Inflammatory macrophage (primary cell): ENCODE data around the gene SLC9A8.

ENCODE experiments used
- DNase-seq, 2 donors: peaks; one replicate each; pipeline ENCODE4 v3.0.0-alpha.2; 2020 to 2022

SLC9A8 gene

DNA sequence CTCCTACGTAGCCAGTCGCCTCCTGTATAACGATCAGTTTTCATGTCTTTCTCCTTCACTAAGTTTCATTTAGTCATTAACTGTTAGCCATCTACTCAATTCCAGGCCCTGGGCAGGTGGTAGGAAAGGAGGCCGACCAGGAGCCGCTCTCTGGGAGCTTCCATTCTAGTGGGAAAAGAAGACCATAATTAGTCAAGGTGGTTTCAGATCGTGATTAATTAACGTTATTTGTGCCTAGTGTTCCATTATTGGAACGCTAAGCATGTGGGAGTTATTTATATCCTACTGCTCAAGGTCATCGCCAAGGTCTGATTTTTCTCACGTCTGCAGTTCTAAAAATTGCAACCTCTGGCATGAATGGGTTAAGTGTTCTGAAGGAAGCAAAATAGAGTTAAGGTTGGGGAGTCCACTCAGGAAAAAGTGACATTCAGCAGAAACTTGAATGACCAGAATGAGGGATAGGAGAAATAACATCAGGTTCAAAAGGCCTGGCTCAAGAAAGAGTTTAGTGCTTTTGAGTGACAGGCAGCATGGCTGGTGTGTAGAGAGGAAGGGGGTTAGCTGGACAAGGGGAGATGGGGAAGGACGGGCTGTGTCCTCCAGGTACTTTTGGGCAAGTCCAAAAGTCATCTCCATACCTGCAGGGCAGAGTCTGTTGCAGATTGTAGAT lies 812 bp downstream of the SLC9A8 start:
- no peak for DNase-seq

DNA sequence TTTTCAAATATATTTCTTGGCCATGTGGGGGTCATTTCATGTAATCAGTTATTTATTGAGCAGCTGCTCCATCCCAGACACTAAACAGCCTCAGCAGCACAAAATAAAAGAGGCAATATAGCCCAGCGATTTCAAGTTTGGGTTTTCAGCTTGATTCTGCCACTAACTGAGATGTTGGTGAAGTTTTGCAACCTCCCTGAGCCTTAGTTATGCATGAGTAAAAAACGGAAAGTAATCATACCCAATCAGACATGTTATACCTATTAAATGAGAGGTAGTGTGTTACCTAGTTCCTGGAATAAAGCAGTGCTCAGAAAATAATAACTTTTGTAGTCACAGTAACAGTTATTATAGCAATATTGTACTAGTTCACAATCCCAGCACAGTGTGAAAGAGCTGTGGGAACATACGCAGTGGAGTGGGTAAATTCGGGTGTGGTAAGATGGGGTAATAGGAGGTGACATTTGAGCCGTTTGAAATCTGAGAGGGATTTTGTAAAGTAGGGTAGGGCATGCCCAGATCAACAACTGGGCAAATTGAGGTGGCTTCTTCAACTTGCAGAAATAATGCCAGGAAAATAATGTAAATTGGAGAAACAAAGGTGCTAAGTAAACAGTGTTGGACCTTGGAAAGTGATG lies 1.5 kb downstream of the SLC9A8 start:
- DNase-seq = peak; percentile 24 to 27

DNA sequence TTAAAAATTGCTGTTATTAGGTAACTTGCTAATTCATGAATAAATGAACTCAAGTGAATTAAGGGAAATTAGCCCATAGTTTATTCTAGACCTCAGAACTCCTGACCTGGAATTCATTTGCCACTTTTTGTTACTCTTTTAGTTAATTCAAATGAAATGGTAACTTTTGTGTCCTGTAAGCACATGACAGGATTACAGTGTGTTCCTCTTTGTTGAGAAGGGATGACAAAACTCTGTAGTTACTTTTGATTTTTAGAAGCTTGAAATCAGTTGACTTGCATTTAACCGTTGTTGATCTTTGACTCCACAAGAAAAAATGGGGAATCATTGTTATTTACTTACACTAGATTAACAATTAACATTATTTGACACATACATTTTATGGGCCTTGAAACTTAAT lies 6.2 kb downstream of the SLC9A8 start:
- DNase-seq = peak; percentile 60 to 84

DNA sequence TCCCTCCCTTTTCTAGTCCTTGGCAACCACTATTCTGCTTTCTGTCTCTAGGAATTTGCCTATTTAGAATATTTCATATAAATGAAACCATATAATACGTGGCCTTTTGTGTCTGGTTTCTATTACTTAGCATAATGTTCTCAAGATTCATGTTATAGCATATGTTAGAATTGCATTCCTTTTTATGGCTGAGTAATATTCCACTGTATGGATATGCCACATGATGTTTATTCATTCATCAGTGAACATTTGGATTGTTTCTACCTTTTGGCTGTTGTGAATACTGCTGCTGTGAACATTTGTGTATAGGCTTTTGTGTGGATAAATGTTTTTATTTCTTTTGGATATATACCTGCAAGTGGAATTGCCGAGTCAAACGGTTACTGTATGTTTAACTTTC lies 7.1 kb downstream of the SLC9A8 start:
- DNase-seq = no peak

DNA sequence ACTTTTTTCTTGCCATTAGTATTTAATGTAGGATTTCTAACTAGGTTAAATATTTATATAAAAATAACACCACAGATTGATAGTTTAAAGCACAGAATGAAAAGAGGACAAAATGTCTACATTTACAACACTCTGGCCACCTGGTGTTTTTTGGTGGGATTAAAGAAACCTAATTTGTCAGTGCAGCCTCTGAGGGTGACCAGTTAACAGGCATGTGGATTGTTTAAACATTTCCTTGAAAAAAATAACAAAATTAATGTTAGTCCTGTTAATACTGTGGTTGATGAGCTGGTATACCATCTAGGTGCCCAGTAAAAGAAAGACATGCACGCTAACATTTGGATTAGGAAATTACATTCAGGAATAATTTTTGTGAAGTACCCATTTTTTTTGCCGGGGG lies 8.8 kb downstream of the SLC9A8 start:
- DNase-seq = no peak

DNA sequence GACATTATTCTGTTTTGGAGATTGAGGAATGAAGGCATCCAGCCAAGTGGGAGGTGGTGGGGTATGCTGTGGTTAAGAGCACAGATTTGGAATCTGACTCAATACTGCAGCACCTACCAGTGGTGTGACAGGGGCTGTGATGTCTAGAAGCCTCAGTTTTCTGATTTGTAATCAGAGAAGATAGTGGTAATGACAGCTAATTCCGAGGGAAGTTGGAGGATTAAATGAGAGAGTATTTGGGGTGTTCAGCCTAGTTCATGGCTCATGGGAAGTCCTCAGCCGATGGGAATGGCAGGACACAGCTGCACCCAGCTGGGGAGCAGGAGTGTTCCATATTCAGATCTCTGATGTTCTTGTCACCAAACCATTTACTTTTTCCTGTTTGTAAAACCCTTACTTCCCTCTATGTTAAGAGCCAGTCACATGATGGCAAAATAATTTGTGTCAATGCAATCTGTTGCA lies 9.3 kb downstream of the SLC9A8 start:
- DNase-seq = peak; percentile 45 to 59

DNA sequence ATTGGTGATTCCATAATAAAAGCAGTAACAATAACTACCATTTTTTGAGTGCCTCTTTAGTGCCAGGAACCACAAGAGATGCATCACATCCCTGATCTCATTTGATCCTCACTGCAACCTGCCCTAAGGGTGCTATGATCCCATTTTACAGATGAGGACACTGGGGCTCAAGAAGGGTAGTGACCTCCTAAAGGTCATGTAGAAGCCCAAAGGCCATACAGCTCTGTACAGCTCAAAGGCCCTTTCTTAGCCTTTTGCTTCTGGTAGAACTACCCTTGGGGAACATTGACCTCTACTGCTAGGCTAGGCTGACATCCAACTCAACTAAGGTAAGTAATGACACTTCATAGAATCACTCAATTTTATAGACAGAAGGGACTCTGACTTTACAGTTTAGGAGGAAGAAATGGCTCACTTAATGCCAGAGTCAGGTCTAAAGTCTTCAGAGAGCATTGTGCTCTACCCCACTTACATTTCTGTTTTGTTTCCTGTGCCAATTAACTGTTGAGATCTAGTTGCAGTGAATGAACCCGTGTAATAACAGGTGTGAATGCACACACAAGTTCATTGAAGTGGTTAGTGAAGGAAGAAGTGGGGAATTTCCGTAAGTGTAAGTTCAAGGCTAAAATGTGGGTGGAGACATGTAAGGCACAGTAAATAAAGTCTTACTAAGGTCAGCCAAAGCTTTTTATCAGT lies 10.7 kb downstream of the SLC9A8 start:
- no peak for DNase-seq

DNA sequence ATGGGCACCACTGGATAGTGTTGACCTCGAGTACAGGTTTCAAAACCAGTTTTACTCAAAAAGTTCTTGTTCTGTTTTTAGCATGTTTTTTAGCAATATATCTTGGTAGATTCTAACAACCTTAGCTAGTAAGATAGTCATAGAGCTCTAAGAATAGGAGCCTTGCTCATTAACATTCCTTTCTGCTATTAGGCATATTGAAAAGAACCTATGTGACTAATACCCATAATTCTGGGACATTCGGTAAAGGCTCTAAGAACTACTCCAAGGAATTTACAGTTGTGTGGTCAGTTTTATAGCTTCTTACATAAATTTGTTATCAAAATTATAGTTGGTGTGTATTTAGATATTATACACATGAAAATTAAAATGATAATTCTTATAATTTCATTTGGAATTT lies 11.6 kb downstream of the SLC9A8 start:
- DNase-seq = no peak

DNA sequence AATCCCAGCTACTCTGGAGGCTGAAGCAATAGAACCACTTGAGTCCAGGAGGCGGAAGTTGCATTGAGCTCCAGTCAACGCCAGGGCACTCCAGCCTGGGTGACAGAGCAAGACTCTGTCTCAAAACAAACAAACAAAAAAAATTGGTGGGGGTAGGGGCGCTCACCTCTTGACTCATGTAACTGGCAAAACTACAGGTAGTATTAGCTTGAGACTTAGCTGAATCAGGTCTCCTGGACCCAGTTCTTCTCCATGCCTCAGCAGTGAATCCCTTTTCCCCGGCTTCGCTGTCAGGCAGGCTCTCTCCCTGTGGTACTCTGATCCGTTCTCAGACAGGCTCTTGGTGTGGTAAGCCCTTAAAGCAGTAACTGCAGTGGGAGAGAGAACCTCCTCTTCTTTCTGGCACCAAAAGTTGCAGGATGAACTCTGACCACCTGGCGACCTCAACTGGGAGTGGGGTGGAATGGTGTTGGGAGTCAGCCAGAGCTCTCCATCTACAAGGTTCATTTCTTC lies 12.9 kb downstream of the SLC9A8 start:
- no peak for DNase-seq

DNA sequence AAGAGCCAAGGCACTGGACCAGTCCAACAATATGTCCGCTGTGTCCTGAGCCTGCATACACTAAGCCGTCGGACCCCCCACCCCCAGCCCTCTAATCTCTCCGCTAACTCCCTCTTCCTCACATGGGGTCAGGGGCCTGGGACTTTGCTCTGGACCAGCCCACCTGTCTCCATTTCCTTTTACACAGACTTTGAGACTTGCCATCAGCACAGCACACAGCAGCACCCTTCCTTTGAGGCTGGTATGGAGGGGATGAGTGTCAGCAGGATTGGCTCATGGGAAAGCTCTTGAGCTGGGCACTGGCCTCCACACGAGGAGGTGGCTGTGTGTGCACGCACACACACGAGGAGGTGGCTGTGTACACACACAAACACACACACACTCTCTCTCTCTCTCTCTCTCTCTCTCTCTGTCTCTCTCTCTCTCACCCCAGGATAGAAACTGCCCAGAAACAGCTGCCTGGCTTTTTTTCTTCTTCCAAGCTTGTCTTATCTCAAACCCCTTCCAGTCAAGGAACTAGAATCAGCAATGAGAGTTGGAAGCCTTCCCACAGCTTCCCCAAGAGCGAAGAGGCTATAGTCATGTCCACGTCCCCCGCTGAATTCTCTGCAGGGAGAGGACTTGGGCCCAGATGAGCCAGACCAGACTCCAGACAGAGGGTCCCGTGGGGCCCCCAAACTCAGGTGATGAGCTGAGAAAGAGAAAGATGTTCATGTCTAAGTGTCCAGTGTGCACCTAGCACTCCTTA lies 18.6 kb downstream of the SLC9A8 start:
- DNase-seq = no peak

DNA sequence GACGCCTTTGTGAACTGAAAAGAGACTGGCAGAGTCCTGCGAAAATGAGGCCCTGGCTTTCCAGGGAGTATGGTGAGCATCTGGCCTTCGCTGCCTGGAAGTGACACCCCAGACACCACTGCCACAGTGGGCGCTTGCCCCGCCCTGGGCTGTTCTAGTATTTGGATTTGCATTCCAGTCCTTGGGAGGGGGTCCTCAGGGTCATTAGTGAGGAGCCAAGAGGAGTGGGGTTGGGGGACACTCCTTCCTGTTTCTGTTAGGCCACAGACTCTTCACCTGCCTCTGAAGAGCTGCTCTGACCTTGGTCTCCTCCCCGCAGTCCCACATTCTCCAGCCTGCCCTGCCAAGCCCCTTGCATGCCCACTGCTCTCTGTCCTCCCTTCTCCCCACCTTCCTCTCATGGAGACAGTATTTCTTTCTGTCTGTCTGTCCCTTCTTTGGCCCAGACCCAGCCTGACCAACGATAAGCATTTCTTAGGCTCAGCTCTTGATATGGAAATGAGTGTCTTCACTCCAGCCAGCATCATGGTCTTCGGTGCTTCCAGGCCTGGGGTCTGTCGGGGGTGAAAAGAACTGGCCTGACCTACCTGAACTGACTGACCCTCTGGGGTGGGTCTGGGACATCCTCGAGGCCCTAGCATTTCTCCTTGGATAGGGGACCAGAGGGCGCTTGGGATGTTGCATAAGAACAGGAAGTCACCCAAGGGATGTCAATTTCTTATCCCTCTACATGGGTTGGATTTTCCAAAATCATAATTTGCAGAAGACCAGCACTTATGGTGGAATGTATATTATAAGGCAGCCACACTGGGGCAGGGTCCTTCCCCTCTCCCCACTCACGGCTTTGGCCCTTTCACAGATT lies 19.4 kb downstream of the SLC9A8 start:
- DNase-seq = peak in 1 of 2 donors; percentile 21

DNA sequence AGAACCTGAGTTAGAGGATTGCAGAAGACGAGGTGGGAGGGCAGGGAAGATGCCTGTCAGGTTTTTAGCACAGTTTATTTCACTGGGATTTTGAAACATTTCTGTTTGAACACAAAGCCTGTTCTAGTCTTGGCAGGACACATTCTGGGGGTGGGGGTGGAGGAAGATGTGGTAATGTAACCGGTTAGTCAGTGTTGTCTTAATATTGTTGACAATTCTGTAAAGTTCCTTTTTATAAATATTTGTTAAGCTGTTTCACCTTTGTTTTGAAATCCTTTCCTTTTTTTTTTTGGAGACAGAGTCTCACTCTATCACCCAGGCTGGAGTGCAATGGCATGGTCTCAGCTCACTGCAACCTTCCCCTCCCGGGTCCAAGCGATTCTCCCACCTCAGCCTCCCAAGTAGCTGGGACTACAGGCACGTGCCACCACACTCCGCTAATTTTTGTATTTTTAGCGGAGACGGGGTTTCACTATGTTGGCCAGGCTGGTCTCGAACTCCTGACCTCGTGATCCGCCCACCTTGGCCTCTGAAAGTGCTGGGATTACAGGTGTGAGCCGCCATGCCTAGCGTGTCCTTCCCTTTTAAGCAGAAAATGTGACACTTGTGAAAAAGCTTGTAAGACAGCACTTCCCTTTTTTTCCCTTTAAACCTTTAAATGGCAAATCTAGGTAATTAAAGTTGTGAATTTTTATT lies 20.2 kb downstream of the SLC9A8 start:
- DNase-seq = peak; percentile 68 to 80

DNA sequence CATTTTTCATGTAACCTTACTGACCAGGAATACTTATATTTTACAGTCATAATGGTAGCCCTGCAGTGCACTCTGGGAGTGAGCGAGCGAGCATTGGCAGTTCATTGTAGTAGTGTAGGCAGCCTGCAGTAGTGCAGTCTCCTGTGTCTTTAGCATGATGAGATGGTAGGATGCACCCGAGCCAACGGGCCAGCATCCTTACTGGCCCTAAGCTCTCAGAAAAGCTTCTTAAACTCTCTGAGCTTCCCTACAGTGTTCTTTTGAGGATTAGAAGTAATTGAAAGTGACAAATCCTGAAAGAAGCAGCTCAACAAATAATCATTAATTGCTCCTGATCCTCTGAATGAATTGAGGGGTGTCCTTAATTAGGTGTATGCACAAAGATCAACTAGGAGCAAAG lies 20.9 kb downstream of the SLC9A8 start:
- no peak for DNase-seq

DNA sequence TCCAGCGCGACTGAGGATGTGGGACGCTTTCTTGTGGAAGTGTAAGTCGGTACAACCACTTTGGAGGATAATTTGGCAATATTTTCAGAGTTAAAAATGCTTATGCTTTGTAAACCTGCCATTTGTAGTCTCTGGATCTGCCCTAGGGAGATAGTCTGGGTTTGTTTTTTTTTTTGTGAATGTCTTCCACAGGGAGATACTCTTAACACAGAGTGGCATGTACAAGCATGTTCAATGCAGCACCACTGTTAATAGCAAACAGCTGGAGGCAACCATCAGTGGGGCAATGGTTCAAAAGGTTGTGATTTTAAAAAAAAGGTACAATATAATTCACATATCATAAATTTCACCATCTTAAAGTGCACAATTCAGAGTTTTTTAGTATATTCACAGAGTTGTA lies 22.4 kb downstream of the SLC9A8 start:
- no peak for DNase-seq

DNA sequence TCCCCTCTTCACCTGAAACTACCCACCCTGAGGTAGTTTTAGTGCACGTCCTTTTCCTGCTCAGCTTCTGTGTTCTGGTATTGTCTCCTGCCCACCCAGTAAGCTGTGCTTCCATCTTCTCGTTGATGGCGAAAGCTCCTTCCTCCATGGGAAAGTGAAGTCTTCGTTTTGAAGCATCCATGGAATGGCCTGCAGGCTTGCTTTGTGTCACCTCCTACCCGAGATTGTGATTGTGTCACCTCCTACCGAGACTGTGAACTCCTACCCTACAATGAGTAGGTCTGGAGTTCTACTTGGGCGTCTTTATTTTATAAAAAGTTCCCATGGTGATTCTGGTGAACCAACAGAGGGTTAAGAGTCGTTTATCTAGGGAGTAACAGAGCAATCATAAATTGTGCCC lies 25.9 kb downstream of the SLC9A8 start:
- DNase-seq = no peak

DNA sequence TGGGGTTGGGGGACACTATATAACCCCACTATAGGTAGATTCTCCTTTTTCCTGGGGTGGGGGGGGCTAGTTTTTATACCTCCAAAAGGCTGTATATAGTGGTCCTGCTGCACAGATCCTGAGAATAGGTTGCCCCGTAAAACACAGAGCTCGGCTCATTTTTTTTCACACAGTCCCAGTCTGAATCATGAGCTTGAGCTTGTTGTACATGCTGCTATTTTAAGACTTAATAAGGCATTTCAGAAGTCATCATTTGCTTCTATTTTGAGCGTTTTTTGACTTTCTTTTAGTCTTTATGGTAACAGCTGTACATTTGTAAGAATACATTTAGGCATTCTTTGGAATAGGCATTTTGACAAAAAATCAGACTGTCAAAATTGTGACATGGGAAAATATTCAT lies 30.5 kb downstream of the SLC9A8 start:
- no peak for DNase-seq

DNA sequence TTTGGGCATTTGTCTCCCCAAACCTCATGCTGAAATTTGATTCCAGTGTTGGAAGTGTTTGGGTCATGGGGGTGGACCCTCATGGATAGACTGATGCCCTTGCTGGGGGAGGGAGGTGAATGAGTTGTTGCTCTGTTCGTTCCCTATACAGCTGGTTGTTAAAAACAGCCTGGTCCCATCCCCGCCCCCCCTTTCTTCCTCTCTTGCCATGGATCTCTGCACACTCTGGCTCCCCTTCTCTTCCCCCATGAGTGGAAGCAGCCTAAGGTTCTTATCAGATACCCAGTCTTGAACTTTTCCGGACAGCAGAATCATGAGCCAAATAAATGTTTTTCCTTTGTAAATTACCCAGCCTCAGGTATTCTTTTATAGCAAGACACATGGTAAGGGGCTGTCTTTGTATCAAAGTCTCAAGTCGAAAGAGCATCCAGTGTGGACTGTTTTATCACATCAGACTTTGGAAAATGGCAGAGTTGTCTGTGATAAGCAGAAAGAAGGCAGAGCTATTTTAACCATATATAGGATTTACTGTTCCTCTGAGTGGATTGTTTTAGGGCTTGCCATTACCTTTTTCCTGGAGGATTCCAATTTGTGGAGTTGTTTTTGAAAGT lies 31.2 kb downstream of the SLC9A8 start:
- DNase-seq = no peak

DNA sequence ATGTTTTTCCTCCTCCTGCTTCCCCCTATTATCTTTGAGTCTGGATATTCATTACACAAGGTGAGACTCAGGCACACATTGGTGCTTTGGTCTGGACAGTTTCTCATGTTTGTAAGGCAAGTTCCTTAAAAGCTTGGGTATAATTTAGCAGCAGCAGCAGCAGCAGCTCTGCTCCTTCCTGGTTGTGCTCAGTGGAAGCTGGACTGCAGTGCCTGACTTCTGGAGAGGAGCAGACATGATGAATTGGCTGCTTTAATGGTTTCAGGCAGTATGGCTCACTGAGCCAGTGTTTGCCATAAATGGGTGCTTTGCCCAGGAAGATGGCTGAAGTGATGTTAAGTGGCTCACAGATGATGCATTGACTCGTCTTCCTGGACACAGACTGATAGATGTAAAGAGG lies 32.4 kb downstream of the SLC9A8 start:
- peak in 1 of 2 donors; percentile 16 for DNase-seq

DNA sequence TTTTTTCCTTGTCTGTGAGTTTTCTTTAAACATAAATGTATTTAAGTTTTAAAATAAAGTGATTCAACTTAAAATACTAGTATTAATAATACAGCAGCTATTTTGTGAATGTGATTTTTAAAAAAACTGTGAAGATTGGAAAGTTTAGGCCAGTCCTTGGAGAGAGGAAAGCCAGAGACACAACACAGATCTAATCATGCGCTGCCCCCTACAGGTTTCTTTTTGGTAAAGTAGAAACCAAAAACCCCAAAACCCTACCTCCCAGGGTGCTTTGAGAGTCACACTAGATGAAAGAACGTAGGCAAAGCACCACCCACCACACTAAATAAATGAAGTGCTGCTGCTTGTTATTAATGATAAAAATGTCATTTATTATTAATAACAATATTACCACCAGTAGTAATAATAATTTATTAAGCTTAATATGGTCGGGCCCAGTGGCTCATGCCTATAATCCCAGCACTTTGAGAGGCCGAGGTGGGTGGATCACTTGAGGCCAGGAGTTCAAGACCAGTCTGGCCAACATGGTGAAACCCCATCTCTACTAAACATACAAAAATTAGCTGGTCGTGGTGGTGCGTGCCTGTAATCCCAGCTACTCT lies 33.7 kb downstream of the SLC9A8 start:
- DNase-seq = peak; percentile 73 to 76

DNA sequence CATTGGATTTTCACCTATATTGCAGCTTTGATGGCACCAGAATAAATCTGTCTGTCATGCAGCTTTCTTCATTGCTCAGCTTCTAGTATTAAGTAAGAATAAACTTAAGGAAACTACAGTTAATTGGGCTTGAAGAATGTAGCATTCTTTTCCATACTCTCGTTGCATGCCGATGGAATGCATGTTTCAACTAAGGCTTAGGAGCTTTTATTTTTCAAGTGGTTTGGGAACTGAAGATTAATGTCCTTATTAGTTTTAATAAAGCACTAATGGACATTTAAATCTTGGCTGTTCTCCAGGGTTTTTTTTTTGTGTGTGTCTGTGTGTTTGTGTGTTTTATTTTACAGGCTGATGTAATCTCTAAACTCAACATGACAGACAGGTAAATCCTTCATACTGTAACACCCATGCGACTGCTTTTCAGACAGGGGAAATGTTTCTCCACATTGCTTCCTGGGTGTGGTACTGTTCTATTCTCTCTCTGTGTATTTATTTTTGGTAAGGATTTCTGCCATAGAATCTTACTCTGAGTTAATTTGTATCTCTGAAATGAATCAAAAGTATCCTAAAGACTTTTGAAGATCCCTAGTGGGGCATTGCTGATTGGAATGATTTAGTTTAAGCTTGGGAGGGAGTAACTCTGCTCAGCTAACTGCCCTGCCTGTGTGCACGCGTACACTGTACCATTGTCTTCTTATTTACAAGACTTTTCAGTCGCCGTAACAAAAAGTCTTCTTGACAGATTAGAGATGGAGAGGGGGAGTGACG lies 38.0 kb downstream of the SLC9A8 start:
- no peak for DNase-seq
